Cardiac muscle cell (in vitro differentiated cells and primary cell): Measurements from ENCODE around the gene PHACTR3. TPM values are rescaled to one million over a fixed set of nuclear protein-coding genes. Genes with fewer than 3 reads are reported as not detected.

Experiments used
- DNase-seq, 2 donors: peaks; one replicate each; pipeline versions ENCODE4 v3.0.0 to v3.0.0-alpha.2; 2010 to 2017; ENCODE audit warnings: low read depth in 1 of 2, low spot score in 1 of 2
- H3K27ac ChIP-seq: fragments of 200-600 bp; sonication (generic); 2 replicates; pipeline ENCODE4 v1.5.1; 2016
- H3K27me3 ChIP-seq: fragments of 200-600 bp; sonication (generic); 2 replicates; pipeline ENCODE4 v1.6.0; 2016; ENCODE audit warnings: control low read depth
- H3K36me3 ChIP-seq: fragments of 200-600 bp; sonication (generic); 2 replicates; pipeline ENCODE4 v1.5.1; 2016; ENCODE audit warnings: control low read depth
- H3K4me1 ChIP-seq: fragments of 200-600 bp; sonication (generic); 2 replicates; pipeline ENCODE4 v1.8.1; 2017; ENCODE audit warnings: low read depth, mild to moderate bottlenecking, mixed run types
- H3K4me3 ChIP-seq: fragments of 200-600 bp; sonication (generic); 2 replicates; pipeline ENCODE4 v1.5.1; 2016; ENCODE audit warnings: mild to moderate bottlenecking
- H3K9me3 ChIP-seq: fragments of 200-600 bp; sonication (generic); 2 replicates; pipeline ENCODE4 v1.5.1; 2017; ENCODE audit warnings: low read depth, mild to moderate bottlenecking, control low read depth
- polyA plus RNA-seq: library from polyadenylated mRNA; unstranded; fragments of >200 nt; fragmentation: Nextera tagmentation; extraction: Ambion mirVana; gene quantifications from 2 replicates; pipeline ENCODE4 v1.2.1, GENCODE V29; 2016
- total RNA-seq: library from RNA; depleted of rRNA; stranded (reverse); fragments of >200 nt; gene quantifications from 2 replicates; pipeline ENCODE4 v1.2.3, GENCODE V29; 2016
- TF ChIP-seq, protein P1 (sequence below): IDR thresholded peaks from 2 replicates; pipeline ENCODE4 v1.5.1; 2012; ENCODE audit warnings: low read depth, mild to moderate bottlenecking, low read length

Gene PHACTR3
- total and polyA plus RNA-seq, 2 experiments from 2014 or later, result 0.55 to 17.0 TPM

DNA sequence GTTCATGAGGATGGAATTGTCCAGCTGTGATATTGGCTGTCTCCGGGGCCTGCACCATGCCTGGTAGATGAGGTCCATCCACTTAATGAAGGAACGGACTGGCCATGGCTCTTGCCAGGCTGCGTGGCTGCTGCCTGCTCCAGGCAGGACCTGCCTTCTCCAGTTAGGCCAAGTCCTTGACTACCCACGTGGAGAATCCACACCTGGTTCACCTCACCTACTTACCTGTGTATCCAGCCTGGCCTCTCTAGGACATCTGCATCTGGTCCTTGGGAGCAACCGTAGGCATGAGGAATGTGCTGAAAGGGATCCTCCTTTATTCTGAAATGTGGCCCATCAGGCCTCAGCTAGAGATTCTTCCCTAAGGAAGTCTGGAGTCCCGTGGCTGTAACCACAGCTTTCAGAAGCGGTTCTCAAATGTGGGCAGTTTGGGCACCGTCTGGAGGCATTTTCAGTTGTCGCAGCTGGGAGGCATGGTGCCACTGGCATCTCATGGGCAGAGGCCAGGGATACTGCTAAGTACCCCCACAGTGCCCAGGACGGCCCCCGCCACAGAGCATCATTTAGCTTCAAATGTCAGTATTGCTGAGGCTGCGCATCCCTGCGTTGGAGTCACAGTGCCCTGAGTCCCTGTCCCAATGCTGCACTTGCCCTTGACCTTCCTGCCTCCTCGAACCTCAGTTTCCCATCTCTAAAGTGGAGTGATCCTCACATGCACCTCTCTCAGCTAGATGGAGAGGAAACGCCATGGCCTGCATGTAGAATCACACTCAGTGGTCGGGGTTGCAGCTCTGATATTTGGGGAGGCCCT, 67.5 kb downstream of the PHACTR3 start:
- H3K9me3 ChIP-seq, result no peaks in the 10 kb centered on the region
- DNase-seq, result no peak
- no peaks in the 10 kb centered on the region for H3K36me3 ChIP-seq
- no peaks in the 10 kb centered on the region for H3K27me3 ChIP-seq
- TF ChIP-seq, protein P1, sequence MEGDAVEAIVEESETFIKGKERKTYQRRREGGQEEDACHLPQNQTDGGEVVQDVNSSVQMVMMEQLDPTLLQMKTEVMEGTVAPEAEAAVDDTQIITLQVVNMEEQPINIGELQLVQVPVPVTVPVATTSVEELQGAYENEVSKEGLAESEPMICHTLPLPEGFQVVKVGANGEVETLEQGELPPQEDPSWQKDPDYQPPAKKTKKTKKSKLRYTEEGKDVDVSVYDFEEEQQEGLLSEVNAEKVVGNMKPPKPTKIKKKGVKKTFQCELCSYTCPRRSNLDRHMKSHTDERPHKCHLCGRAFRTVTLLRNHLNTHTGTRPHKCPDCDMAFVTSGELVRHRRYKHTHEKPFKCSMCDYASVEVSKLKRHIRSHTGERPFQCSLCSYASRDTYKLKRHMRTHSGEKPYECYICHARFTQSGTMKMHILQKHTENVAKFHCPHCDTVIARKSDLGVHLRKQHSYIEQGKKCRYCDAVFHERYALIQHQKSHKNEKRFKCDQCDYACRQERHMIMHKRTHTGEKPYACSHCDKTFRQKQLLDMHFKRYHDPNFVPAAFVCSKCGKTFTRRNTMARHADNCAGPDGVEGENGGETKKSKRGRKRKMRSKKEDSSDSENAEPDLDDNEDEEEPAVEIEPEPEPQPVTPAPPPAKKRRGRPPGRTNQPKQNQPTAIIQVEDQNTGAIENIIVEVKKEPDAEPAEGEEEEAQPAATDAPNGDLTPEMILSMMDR, result no peak
- no peak overlapping the region for H3K27ac ChIP-seq
- H3K4me1 ChIP-seq, result no peaks in the 10 kb centered on the region
- H3K4me3 ChIP-seq, result no peak overlapping the region

- Histone ChIP-seq H3K9me3 (no peaks in the 10 kb centered on the region), H3K4me3 (no peak overlapping the region), H3K27me3 (no peaks in the 10 kb centered on the region), H3K4me1 (no peaks in the 10 kb centered on the region), H3K27ac (no peak overlapping the region), H3K36me3 (no peaks in the 10 kb centered on the region)
- DNase-seq, result no peak
- TF ChIP-seq, protein P1, result no peak
Measured at GRCh38 chr20:59672576-59672975, 68.2 kb downstream of the PHACTR3 start.

- Histone ChIP-seq H3K4me1 (no peaks in the 10 kb centered on the region), H3K27ac (no peak overlapping the region), H3K27me3 (no peaks in the 10 kb centered on the region), H3K9me3 (no peaks in the 10 kb centered on the region), H3K36me3 (no peaks in the 10 kb centered on the region), H3K4me3 (no peak overlapping the region)
- TF ChIP-seq, protein P1, result no peak
- no peak for DNase-seq
Measured at GRCh38 chr20:59673288-59673997, 69.1 kb downstream of the PHACTR3 start.

GRCh38 chr20:59673998-59674445, 69.7 kb downstream of the PHACTR3 start:
- H3K9me3 ChIP-seq, result no peaks in the 10 kb centered on the region
- H3K36me3 ChIP-seq, result no peaks in the 10 kb centered on the region
- H3K27me3 ChIP-seq, result no peaks in the 10 kb centered on the region
- TF ChIP-seq, protein P1, result no peak
- H3K27ac ChIP-seq, result no peak overlapping the region
- DNase-seq, result no peak
- no peak overlapping the region for H3K4me3 ChIP-seq
- no peaks in the 10 kb centered on the region for H3K4me1 ChIP-seq

DNA sequence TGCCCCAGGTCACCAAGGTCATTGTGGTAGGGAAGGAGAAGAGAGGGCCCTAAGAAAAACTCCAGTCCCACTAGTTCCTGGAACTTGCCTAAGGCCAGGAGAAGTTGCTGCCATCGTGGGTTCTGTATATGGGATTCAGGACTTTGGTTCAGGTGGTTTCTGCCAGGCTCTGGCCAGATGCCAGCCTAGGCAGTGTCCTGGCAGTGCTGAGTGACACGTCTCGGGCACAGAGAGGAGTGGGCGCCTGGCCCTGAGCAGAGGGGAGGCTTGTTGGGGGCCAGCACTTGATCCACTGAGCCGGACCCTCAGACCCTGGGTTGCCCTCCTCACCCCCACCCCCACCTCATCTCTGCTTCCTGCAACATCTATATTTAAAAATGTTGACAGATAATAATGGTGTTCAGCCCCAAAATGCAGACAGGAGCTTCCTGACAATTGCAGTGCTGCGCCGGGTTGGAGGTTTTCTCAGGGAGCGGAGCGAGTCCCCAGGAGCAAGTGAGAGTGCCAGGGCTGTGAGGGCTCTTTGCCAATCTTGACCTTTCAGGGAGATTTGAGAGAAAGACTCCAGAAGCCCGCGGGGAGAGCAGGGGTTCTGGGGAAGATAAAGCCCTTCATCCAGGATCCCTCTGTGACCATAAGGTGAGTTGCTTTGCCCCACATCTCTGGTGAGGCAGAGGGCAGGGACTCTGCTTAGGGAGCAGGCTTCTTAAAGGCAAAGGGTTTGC, 71.9 kb downstream of the PHACTR3 start:
- H3K9me3 ChIP-seq, result no peaks in the 10 kb centered on the region

More for the DNA sequence above, 71.9 kb downstream of the PHACTR3 start:
- no peak overlapping the region for H3K4me3 ChIP-seq
- no peaks in the 10 kb centered on the region for H3K27me3 ChIP-seq
- no peak for DNase-seq
- H3K36me3 ChIP-seq, result no peaks in the 10 kb centered on the region
- no peaks in the 10 kb centered on the region for H3K4me1 ChIP-seq
- H3K27ac ChIP-seq, result no peak overlapping the region
- TF ChIP-seq, protein P1, result no peak
